NT2/D1 (cell line): ENCODE results near the gene MAGEC1.
"Not testable (repeated sequence)": the region's sequence is repeated elsewhere in the genome, so short reads cannot be mapped to it uniquely, and the experiment has no call there.

Source experiments
- DNase-seq: peaks from one replicate; pipeline ENCODE4 v3.0.0-alpha.2; 2011; ENCODE audit warnings: low read depth, low spot score
- H3K27me3 ChIP-seq: 2 replicates; pipeline ENCODE4 v1.6.0; 2011; ENCODE audit warnings: mild to moderate bottlenecking; ENCODE audit not compliant: insufficient read length, insufficient read depth
- H3K36me3 ChIP-seq: 2 replicates; pipeline ENCODE4 v1.6.1; 2011; ENCODE audit warnings: mild to moderate bottlenecking, low read length, mixed read lengths; ENCODE audit not compliant: insufficient read depth, insufficient read length
- H3K4me1 ChIP-seq: 2 replicates; pipeline ENCODE4 v1.5.1; 2011; ENCODE audit not compliant: insufficient read depth, insufficient read length
- H3K4me3 ChIP-seq: 2 replicates; pipeline ENCODE4 v1.5.1; 2011; ENCODE audit warnings: low read depth; ENCODE audit not compliant: insufficient read length
- H3K9ac ChIP-seq: 2 replicates; pipeline ENCODE4 v1.6.0; 2011; ENCODE audit warnings: low read depth; ENCODE audit not compliant: insufficient read length
- H3K9me3 ChIP-seq: 2 replicates; pipeline ENCODE4 v1.5.1; 2011; ENCODE audit warnings: mild to moderate bottlenecking, low read length; ENCODE audit not compliant: insufficient read depth
- SUZ12 ChIP-seq: IDR thresholded peaks from 2 replicates; pipeline ENCODE4 v1.6.1; 2011; ENCODE audit not compliant: insufficient read length, insufficient read depth; ENCODE audit errors: extremely low read depth
- YY1 ChIP-seq: IDR thresholded peaks from 2 replicates; pipeline ENCODE4 v1.6.1; 2011; ENCODE audit not compliant: insufficient read length, insufficient read depth
- ZNF274 ChIP-seq: IDR thresholded peaks from 2 replicates; pipeline ENCODE4 v1.6.1; 2011; ENCODE audit warnings: mild to moderate bottlenecking, low read depth, low read length

The MAGEC1 gene, protein sequence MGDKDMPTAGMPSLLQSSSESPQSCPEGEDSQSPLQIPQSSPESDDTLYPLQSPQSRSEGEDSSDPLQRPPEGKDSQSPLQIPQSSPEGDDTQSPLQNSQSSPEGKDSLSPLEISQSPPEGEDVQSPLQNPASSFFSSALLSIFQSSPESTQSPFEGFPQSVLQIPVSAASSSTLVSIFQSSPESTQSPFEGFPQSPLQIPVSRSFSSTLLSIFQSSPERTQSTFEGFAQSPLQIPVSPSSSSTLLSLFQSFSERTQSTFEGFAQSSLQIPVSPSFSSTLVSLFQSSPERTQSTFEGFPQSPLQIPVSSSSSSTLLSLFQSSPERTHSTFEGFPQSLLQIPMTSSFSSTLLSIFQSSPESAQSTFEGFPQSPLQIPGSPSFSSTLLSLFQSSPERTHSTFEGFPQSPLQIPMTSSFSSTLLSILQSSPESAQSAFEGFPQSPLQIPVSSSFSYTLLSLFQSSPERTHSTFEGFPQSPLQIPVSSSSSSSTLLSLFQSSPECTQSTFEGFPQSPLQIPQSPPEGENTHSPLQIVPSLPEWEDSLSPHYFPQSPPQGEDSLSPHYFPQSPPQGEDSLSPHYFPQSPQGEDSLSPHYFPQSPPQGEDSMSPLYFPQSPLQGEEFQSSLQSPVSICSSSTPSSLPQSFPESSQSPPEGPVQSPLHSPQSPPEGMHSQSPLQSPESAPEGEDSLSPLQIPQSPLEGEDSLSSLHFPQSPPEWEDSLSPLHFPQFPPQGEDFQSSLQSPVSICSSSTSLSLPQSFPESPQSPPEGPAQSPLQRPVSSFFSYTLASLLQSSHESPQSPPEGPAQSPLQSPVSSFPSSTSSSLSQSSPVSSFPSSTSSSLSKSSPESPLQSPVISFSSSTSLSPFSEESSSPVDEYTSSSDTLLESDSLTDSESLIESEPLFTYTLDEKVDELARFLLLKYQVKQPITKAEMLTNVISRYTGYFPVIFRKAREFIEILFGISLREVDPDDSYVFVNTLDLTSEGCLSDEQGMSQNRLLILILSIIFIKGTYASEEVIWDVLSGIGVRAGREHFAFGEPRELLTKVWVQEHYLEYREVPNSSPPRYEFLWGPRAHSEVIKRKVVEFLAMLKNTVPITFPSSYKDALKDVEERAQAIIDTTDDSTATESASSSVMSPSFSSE

DNA sequence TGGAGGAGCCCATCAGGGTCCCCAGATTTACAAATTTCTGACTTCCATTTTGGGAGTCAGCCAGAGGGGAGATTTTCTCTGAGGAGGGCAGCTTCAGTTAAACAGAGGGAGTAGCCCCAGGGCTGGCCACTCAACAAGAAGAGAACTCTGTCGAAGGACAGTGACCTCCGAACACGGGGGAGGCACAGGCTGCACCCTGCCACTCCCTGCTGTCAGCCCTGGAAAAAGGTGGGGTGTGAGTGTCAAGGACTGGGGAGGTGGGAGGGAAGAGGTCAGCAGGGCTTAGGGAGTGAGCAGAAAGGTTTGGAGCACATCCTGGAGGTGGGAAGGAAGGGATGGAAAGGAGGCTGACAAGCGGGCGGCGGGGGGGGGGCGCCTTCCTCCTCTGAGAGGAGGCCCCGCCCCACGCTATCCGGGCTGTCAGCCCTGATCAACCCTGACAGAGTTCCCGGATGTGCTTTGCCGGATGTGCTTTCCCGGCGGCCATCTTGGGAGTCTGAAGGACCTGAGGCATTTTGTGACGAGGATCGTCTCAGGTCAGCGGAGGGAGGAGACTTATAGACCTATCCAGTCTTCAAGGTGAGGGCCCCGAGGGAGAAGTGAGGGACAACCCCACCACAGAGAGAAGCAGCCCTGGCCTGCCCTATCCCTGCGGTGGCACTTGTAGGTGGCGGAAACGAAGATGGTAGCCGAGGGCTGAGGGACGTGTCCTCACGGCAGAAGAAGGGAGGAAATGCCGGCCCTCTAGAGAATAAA is at the start of gene MAGEC1:
MAGEC1 (plus strand) TSS at position 495 of the 756 bp plus-strand sequence. CDS start 1,179 bp downstream, outside the sequence.
- H3K4me1 ChIP-seq = no peaks in the 10 kb centered on the region
- no peaks in the 10 kb centered on the region for H3K27me3 ChIP-seq
- H3K9me3 ChIP-seq = no peaks in the 10 kb centered on the region

DNA sequence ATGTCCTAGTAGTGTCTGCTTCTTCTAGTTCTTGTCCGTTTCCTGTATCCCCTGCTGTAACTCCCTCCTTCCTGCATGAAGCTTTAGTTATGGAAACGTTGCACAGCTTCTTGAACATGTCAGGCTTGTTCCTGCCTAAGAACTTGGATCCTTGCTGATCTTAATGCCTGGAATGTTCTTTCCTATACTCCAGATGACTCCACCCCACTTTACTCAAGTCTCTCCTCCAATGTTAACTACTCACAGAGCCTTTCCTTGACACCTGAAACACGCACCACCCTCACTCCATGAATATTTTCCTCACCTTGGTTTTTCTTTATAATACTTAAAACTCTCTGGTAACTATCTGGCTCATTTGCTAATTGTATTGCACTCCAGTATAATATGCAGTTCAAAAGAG is 46.2 kb upstream of the MAGEC1 start:
- no peaks in the 10 kb centered on the region for H3K9me3 ChIP-seq
- H3K27me3 ChIP-seq = no peaks in the 10 kb centered on the region
- DNase-seq = no peak
- H3K4me1 ChIP-seq = no peaks in the 10 kb centered on the region
- H3K9ac ChIP-seq = no peak overlapping the region
- H3K36me3 ChIP-seq = no peaks in the 10 kb centered on the region
- H3K4me3 ChIP-seq = no peak overlapping the region
- TF ChIP-seq ZNF274 = no peak
- no peak for TF ChIP-seq YY1
- no peak for TF ChIP-seq SUZ12

More for the DNA sequence above, at the start of gene MAGEC1:
- no peak within 1 kb of the TSS for H3K9ac ChIP-seq
- H3K4me3 ChIP-seq = no peak within 1 kb of the TSS
- no peaks in the 10 kb centered on the region for H3K36me3 ChIP-seq
- DNase-seq = no peak
- TF ChIP-seq YY1 (no peak), SUZ12 (no peak), ZNF274 (no peak)

DNA sequence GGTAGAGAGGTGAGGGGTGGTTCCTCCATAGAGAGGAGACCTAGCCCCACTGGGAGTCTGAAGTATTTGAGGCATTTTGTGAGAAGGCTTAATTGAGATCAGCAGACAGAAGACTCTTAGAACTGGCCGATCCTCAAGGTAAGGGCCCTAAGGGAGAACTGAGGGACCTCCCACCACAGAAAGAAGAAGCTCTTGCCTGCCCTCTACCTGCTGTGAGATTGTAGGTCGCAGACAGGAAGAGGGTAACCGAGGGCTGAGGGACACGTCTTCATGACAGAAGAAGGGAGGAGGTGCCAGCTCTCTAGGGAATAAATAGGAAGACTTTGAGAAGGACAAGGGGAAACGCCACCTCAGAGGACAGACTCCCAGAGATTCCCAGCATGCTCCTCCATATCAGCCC is 24.1 kb upstream of the MAGEC1 start:
- no peaks in the 10 kb centered on the region for H3K27me3 ChIP-seq
- no peak for TF ChIP-seq SUZ12
- no peak for TF ChIP-seq ZNF274
- no peak for TF ChIP-seq YY1

DNA sequence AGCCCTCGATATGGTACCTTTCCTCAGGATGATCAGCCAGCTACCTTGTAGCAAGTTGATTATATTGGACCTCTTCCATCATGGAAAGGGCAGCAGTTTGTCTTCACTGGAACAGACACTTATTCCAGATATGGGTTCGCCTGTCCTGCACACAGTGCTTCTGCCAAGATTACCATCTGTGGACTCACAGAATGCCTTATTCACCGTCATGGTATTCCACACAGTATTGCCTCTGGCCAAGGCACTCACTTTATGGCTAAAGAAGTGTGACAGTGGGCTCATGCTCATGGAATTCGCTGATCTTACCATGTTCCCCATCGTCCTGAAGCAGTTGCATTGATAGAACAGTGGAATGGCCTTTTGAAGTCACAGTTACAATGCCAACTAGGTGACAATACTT is 14.9 kb upstream of the MAGEC1 start:
- H3K4me1 ChIP-seq, H3K4me3 ChIP-seq, H3K9ac ChIP-seq, H3K9me3 ChIP-seq, H3K27me3 ChIP-seq, H3K36me3 ChIP-seq, DNase-seq: not testable (repeated sequence)

More for the DNA sequence above, 24.1 kb upstream of the MAGEC1 start:
- H3K9me3 ChIP-seq = no peaks in the 10 kb centered on the region
- H3K4me1 ChIP-seq = no peaks in the 10 kb centered on the region
- H3K9ac ChIP-seq = no peak overlapping the region
- H3K36me3 ChIP-seq = no peaks in the 10 kb centered on the region
- no peak overlapping the region for H3K4me3 ChIP-seq
- DNase-seq = no peak

DNA sequence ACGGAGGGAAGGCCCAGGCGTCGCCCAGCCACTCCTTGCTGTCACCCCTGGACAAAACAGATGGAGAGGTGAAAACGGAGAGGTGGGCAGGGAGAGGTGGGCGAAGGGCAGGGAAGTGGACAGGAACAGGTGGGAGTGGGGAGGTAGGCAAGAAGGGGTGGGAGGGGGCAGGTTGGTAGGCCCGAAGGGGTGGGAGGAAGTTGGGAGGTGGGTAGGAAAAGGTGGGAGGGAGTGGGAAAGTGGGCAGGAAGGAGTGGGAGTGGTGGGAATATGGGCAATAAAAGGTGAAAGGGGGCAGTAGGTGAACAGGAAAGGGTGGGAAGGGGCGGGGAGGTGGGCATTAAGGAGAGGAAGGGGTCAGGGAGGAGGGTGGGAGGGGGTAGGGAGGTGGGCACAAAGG is 9.0 kb upstream of the MAGEC1 start:
- Histone ChIP-seq H3K27me3 (no peaks in the 10 kb centered on the region), H3K4me1 (no peaks in the 10 kb centered on the region), H3K36me3 (no peaks in the 10 kb centered on the region), H3K9ac (no peak overlapping the region), H3K9me3 (no peaks in the 10 kb centered on the region), H3K4me3 (no peak overlapping the region)
- TF ChIP-seq ZNF274 (no peak), YY1 (no peak), SUZ12 (no peak)
- no peak for DNase-seq

DNA sequence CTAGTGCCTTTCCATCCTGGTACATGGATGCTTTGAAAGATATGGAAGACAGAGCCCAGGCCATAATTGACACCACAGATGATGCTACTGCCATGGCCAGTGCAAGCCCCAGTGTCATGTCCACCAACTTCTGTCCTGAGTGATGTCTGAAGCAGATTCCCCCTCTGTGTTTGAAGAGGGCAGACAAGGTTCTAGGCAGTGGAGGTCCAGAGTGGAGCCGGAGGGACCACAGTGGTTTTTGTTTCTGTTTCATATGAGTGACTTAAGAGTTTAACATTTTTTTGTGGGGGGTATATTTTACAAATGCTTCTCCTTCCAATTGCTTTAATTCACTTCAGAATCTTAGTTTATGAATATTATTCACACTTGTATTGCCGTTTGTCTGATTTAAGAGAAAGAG is 6.0 kb upstream of the MAGEC1 start:
- Histone ChIP-seq H3K36me3 (no peaks in the 10 kb centered on the region), H3K27me3 (no peaks in the 10 kb centered on the region), H3K9me3 (no peaks in the 10 kb centered on the region), H3K4me3 (no peak overlapping the region), H3K4me1 (no peaks in the 10 kb centered on the region), H3K9ac (no peak overlapping the region)
- no peak for DNase-seq
- TF ChIP-seq SUZ12 (no peak), ZNF274 (no peak), YY1 (no peak)

DNA sequence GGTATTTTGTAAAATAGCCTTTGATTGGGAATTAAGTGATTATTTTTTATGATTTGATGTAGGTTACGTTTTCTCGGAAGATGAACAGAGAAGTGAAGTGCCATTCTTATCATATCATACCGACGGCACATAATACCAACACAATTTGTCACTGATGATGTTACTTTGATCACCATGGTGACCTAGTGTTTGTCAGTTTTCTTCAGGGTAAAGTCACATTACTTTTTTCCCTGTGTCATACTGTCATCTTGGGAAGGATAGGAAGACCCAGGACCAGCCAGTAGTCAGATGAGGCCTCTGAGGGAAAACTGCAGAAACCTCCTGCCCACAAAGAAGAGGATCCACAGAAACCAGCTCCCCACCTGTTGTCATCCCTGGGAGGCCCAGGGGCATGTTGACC is 1.3 kb upstream of the MAGEC1 start:
- TF ChIP-seq ZNF274 = no peak
- TF ChIP-seq SUZ12 = no peak
- TF ChIP-seq YY1 = no peak
- Histone ChIP-seq H3K4me1 (no peaks in the 10 kb centered on the region), H3K27me3 (no peaks in the 10 kb centered on the region), H3K36me3 (no peaks in the 10 kb centered on the region), H3K9ac (no peak overlapping the region), H3K4me3 (no peak overlapping the region), H3K9me3 (no peaks in the 10 kb centered on the region)
- DNase-seq = no peak
